Peyer's patch (tissue), 4 donors: Measurements from ENCODE around the gene VPS13A.

ENCODE experiments used
- CTCF ChIP-seq, 6 experiments: fragments of 450-650 bp in 4 of 6; fragments of 200-600 bp in 2 of 6; sonication (generic) in 1 of 6; IDR thresholded peaks; one replicate each; pipeline ENCODE4 v1.5.1; 2017 to 2019; ENCODE audit warnings: antibody characterized with exemption in 6 of 6, mild to moderate bottlenecking in 3 of 6, moderate library complexity in 1 of 6
- POLR2A ChIP-seq, 2 donors: fragments of 450-650 bp; IDR thresholded peaks; one replicate each; pipeline ENCODE4 v1.5.1; 2017; ENCODE audit warnings: antibody characterized with exemption in 2 of 2, mild to moderate bottlenecking in 2 of 2, moderate library complexity in 2 of 2

DNA sequence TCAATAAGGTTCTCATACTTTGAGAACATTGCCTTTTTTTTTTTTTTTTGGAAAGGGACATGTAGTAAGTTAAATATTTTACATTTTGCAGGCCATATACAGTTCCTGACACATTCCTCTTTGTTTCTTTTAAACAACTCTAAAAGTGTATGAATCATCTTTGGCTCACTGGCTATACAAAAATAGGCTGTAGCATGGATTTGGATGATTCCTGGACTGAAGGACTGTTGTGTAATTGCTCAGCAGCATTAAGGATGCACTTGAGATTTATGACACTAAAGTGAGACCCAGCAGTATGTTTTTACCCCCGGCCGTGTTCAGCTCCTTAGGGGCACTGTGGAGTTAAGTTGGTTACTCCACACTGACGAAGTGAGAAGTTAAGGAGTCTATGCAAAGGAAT lies 41.3 kb downstream of the VPS13A start:
- TF ChIP-seq CTCF (IDR thresholded peaks at IDR 0.05): no peak
- TF ChIP-seq POLR2A (IDR thresholded peaks at IDR 0.05): no peak
